Activated T-cell treated with anti-CD3 and anti-CD28 coated beads, Interleukin-2, amount 50 U/mL, for 72 hours (primary cell): ENCODE measurements around the gene TAS2R46. TPM values are rescaled to one million over a fixed set of nuclear protein-coding genes. Genes with fewer than 3 reads are reported as not detected.
"Not testable (repeated sequence)": the region's sequence is repeated elsewhere in the genome, so short reads cannot be mapped to it uniquely, and the experiment has no call there.

ENCODE experiments used
- ATAC-seq, 2 donors: fragments of 150-1000 bp; cut with Tn5 transposase; replicated peaks in 1 of 2; 2 replicates each; pipeline ENCODE4 v1.10.0; 2021; ENCODE audit warnings: moderate library complexity in 2 of 2, mild to moderate bottlenecking in 1 of 2
- DNase-seq, 2 donors: peaks; one replicate each; pipeline ENCODE4 v3.0.0; 2021 to 2022; ENCODE audit warnings: mixed read lengths in 1 of 2
- H3K27ac Mint-ChIP-seq: one replicate; pipeline ENCODE4 v1.8.0; 2022; ENCODE audit warnings: mild to moderate bottlenecking, moderate library complexity, mixed read lengths
- H3K27me3 Mint-ChIP-seq: one replicate; pipeline ENCODE4 v1.8.0; 2022; ENCODE audit warnings: low read depth, mixed read lengths
- H3K36me3 Mint-ChIP-seq, 2 donors: one replicate each; pipeline ENCODE4 v1.8.0; 2022; ENCODE audit warnings: mixed read lengths in 2 of 2, mild to moderate bottlenecking in 1 of 2; ENCODE audit not compliant: insufficient read depth in 2 of 2
- H3K4me1 Mint-ChIP-seq: one replicate; pipeline ENCODE4 v1.8.0; 2022; ENCODE audit warnings: low read depth, mixed read lengths
- H3K4me3 Mint-ChIP-seq, 2 donors: one replicate each; pipeline ENCODE4 v1.8.0; 2022; ENCODE audit warnings: mild to moderate bottlenecking in 2 of 2, mixed read lengths in 2 of 2, moderate library complexity in 2 of 2
- H3K9me3 Mint-ChIP-seq, 2 donors: one replicate each; pipeline ENCODE4 v1.8.0; 2022; ENCODE audit warnings: mixed read lengths in 2 of 2
- total RNA-seq, 2 donors: library from RNA; stranded (reverse); gene quantifications; one replicate each; pipeline ENCODE4 v1.2.3, GENCODE V29; 2022

TAS2R46 gene
- under 1 TPM; 0.72 TPM for total RNA-seq

GRCh38 chr12:11062194-11062593, at the start of gene TAS2R46:
Gene TAS2R46, minus strand, starts transcription at chr12:11062294. Its CDS starts 0 bp downstream, at chr12:11062294.
- not testable (repeated sequence) for H3K9me3 Mint-ChIP-seq, H3K4me1 Mint-ChIP-seq, H3K27ac Mint-ChIP-seq, ATAC-seq, H3K36me3 Mint-ChIP-seq, H3K27me3 Mint-ChIP-seq, H3K4me3 Mint-ChIP-seq, DNase-seq

- peaks cover 15 to 24% of the 10 kb centered on the region in 2 donors for H3K9me3 Mint-ChIP-seq
- H3K36me3 Mint-ChIP-seq = peaks cover 43 to 72% of the 10 kb centered on the region in 2 donors
- H3K4me1 Mint-ChIP-seq = peaks cover 16% of the 10 kb centered on the region
- H3K27ac Mint-ChIP-seq = peak overlapping the region; percentile 6
- not testable (repeated sequence) for H3K27me3 Mint-ChIP-seq, H3K4me3 Mint-ChIP-seq, DNase-seq, ATAC-seq
Observed at GRCh38 chr12:11111213-11111612, 49.1 kb upstream of the TAS2R46 start.

GRCh38 chr12:11108862-11109261, 46.8 kb upstream of the TAS2R46 start:
- Mint-ChIP-seq H3K27me3 (no peaks in the 10 kb centered on the region), H3K27ac (no peak overlapping the region), H3K4me1 (peaks cover 16% of the 10 kb centered on the region), H3K4me3 (no peak overlapping the region), H3K36me3 (peaks cover 44 to 58% of the 10 kb centered on the region in 2 donors), H3K9me3 (peaks cover 17 to 22% of the 10 kb centered on the region in 2 donors)
- ATAC-seq (no peak), DNase-seq (no peak)

GRCh38 chr12:11107719-11108118, 45.6 kb upstream of the TAS2R46 start:
- Mint-ChIP-seq H3K4me3 (no peak overlapping the region), H3K36me3 (peaks cover 44 to 52% of the 10 kb centered on the region in 2 donors), H3K4me1 (peaks cover 16% of the 10 kb centered on the region), H3K27me3 (no peaks in the 10 kb centered on the region), H3K27ac (peak overlapping the region; percentile 20), H3K9me3 (peaks cover 14 to 16% of the 10 kb centered on the region in 2 donors)
- DNase-seq (no peak), ATAC-seq (no peak)

GRCh38 chr12:11106288-11106687, 44.2 kb upstream of the TAS2R46 start:
- Mint-ChIP-seq H3K4me3 (no peak overlapping the region), H3K9me3 (peaks cover 8 to 10% of the 10 kb centered on the region in 2 donors), H3K4me1 (peaks cover 13% of the 10 kb centered on the region), H3K27me3 (no peaks in the 10 kb centered on the region), H3K36me3 (peaks cover 34 to 46% of the 10 kb centered on the region in 2 donors), H3K27ac (no peak overlapping the region)
- no peak for ATAC-seq
- no peak for DNase-seq

- H3K4me1 Mint-ChIP-seq = peaks cover 9% of the 10 kb centered on the region
- H3K4me3 Mint-ChIP-seq = no peak overlapping the region
- H3K27me3 Mint-ChIP-seq = no peaks in the 10 kb centered on the region
- no peak overlapping the region for H3K27ac Mint-ChIP-seq
- DNase-seq (no peak), ATAC-seq (no peak)
- H3K36me3 Mint-ChIP-seq = peaks cover 28 to 38% of the 10 kb centered on the region in 2 donors
- H3K9me3 Mint-ChIP-seq = peaks cover 3 to 7% of the 10 kb centered on the region in 2 donors
Observed at GRCh38 chr12:11105546-11105945, 43.5 kb upstream of the TAS2R46 start.

- DNase-seq, H3K9me3 Mint-ChIP-seq, H3K27ac Mint-ChIP-seq, H3K4me3 Mint-ChIP-seq, H3K4me1 Mint-ChIP-seq, H3K27me3 Mint-ChIP-seq: not testable (repeated sequence)
- peak; percentile 40 to 86 for ATAC-seq
- H3K36me3 Mint-ChIP-seq = peaks cover 7 to 15% of the 10 kb centered on the region in 2 donors
Observed at GRCh38 chr12:11094910-11095309, 32.8 kb upstream of the TAS2R46 start.

- Mint-ChIP-seq H3K27me3 (no peaks in the 10 kb centered on the region), H3K4me3 (no peak within 1 kb of the TSS), H3K9me3 (no peaks in the 10 kb centered on the region), H3K36me3 (peaks cover 2 to 8% of the 10 kb centered on the region in 2 donors), H3K4me1 (no peaks in the 10 kb centered on the region), H3K27ac (no peak within 1 kb of the TSS)
- no peak for DNase-seq
- ATAC-seq = no peak
Observed at GRCh38 chr12:11092128-11092527, 30.0 kb upstream of the TAS2R46 start, which contains the start of gene TAS2R43. Gene TAS2R43, minus strand, starts transcription at chr12:11092313. Its CDS starts 84 bp downstream, at chr12:11092229.

- DNase-seq (no peak), ATAC-seq (no peak)
- Mint-ChIP-seq H3K27ac (no peak overlapping the region), H3K4me3 (no peak overlapping the region), H3K9me3 (no peaks in the 10 kb centered on the region), H3K4me1 (no peaks in the 10 kb centered on the region), H3K36me3 (peaks cover 6 to 8% of the 10 kb centered on the region in 2 donors), H3K27me3 (no peaks in the 10 kb centered on the region)
Observed at GRCh38 chr12:11089246-11089645, 27.2 kb upstream of the TAS2R46 start.

GRCh38 chr12:11085419-11085818, 23.3 kb upstream of the TAS2R46 start:
- Mint-ChIP-seq H3K9me3 (peaks cover 8 to 9% of the 10 kb centered on the region in 2 donors), H3K4me1 (no peaks in the 10 kb centered on the region), H3K4me3 (peak overlapping the region in 1 of 2 donors; percentile 66), H3K27me3 (no peaks in the 10 kb centered on the region), H3K36me3 (peaks cover 16 to 18% of the 10 kb centered on the region in 2 donors), H3K27ac (peak overlapping the region; percentile 86)
- ATAC-seq (peak; percentile 75 to 97), DNase-seq (peak; percentile 11 to 51)

- DNase-seq (no peak), ATAC-seq (no peak)
- H3K4me3 Mint-ChIP-seq = no peak overlapping the region
- H3K27ac Mint-ChIP-seq = no peak overlapping the region
- H3K36me3 Mint-ChIP-seq = peaks cover 14 to 18% of the 10 kb centered on the region in 2 donors
- H3K27me3 Mint-ChIP-seq = no peaks in the 10 kb centered on the region
- H3K9me3 Mint-ChIP-seq = peaks cover 8 to 9% of the 10 kb centered on the region in 2 donors
- H3K4me1 Mint-ChIP-seq = no peaks in the 10 kb centered on the region
Observed at GRCh38 chr12:11081987-11082386, 19.9 kb upstream of the TAS2R46 start.

GRCh38 chr12:11078246-11078645, 16.2 kb upstream of the TAS2R46 start:
- H3K4me3 Mint-ChIP-seq = no peak overlapping the region
- H3K27ac Mint-ChIP-seq = no peak overlapping the region
- H3K27me3 Mint-ChIP-seq = no peaks in the 10 kb centered on the region
- peaks cover 3 to 6% of the 10 kb centered on the region in 2 donors for H3K9me3 Mint-ChIP-seq
- peaks cover 8% of the 10 kb centered on the region in 2 donors for H3K36me3 Mint-ChIP-seq
- DNase-seq (no peak), ATAC-seq (no peak)
- no peaks in the 10 kb centered on the region for H3K4me1 Mint-ChIP-seq

- Mint-ChIP-seq H3K36me3 (peaks cover under 1 to 3% of the 10 kb centered on the region in 2 donors), H3K27me3 (no peaks in the 10 kb centered on the region), H3K4me3 (no peak overlapping the region), H3K27ac (no peak overlapping the region), H3K9me3 (peaks cover 0 to under 1% of the 10 kb centered on the region in 2 donors), H3K4me1 (no peaks in the 10 kb centered on the region)
- DNase-seq (no peak), ATAC-seq (no peak)
Observed at GRCh38 chr12:11075642-11076041, 13.5 kb upstream of the TAS2R46 start.

- Mint-ChIP-seq H3K36me3 (peaks cover 1 to 5% of the 10 kb centered on the region in 2 donors), H3K9me3 (peaks cover 0 to 1% of the 10 kb centered on the region in 2 donors), H3K4me1 (no peaks in the 10 kb centered on the region), H3K4me3 (no peak overlapping the region), H3K27ac (no peak overlapping the region), H3K27me3 (no peaks in the 10 kb centered on the region)
- ATAC-seq (no peak), DNase-seq (no peak)
Observed at GRCh38 chr12:11071414-11071813, 9.3 kb upstream of the TAS2R46 start.
